CD14-positive monocyte (primary cell): ENCODE results near the gene MRM3. TPM values are rescaled to one million over a fixed set of nuclear protein-coding genes. Genes with fewer than 3 reads are reported as not detected.

ENCODE experiments used
- DNase-seq, 3 donors: peaks; one replicate each; pipeline ENCODE4 v3.0.0-alpha.2; 2011 to 2022
- H2AFZ ChIP-seq: 2 replicates; pipeline ENCODE4 v1.6.0; 2012; ENCODE audit warnings: mild to moderate bottlenecking, low read depth, low read length, inconsistent platforms; ENCODE audit not compliant: insufficient read depth, poor library complexity, severe bottlenecking
- H3K27ac ChIP-seq, 2 donors: 1 replicate in 1 of 2; 2 replicates in 1 of 2; pipeline ENCODE4 v1.5.1; 2012 to 2013; ENCODE audit warnings: low read length in 2 of 2, control low read depth in 1 of 2, inconsistent platforms in 1 of 2, low read depth in 1 of 2, mild to moderate bottlenecking in 1 of 2
- H3K27me3 ChIP-seq, 2 donors: one replicate each; pipeline versions ENCODE4 v1.6.0 to v1.6.1; 2011 to 2013; ENCODE audit warnings: low read length in 2 of 2; ENCODE audit not compliant: control insufficient read depth in 2 of 2, insufficient read depth in 2 of 2
- H3K36me3 ChIP-seq, 2 donors: replicated peaks in 1 of 2; 1 replicate in 1 of 2; 2 replicates in 1 of 2; pipeline versions ENCODE4 v1.5.1 to v1.6.1; 2012 to 2013; ENCODE audit warnings: low read length in 2 of 2, control low read depth in 1 of 2, inconsistent platforms in 1 of 2, mild to moderate bottlenecking in 1 of 2; ENCODE audit not compliant: insufficient read depth in 2 of 2, control insufficient read depth in 1 of 2
- H3K4me1 ChIP-seq, 2 donors: 1 replicate in 1 of 2; 2 replicates in 1 of 2; pipeline versions ENCODE4 v1.5.1 to v1.6.1; 2012 to 2013; ENCODE audit warnings: low read length in 2 of 2, control low read depth in 1 of 2, inconsistent platforms in 1 of 2, mild to moderate bottlenecking in 1 of 2, moderate library complexity in 1 of 2; ENCODE audit not compliant: insufficient read depth in 2 of 2, control insufficient read depth in 1 of 2
- H3K4me2 ChIP-seq: replicated peaks from 2 replicates; pipeline ENCODE3; 2012; ENCODE audit warnings: low read length, moderate library complexity, mild to moderate bottlenecking; ENCODE audit not compliant: poor library complexity, severe bottlenecking; ENCODE audit errors: extremely low read depth
- H3K4me3 ChIP-seq, 3 experiments: fragments of 200-600 bp in 1 of 3; sonication (generic) in 1 of 3; replicated peaks in 1 of 3; 1 replicate in 2 of 3; 2 replicates in 1 of 3; pipeline ENCODE4 v1.5.1; 2011 to 2013; ENCODE audit warnings: low read length in 3 of 3, mild to moderate bottlenecking in 3 of 3, control low read depth in 2 of 3, low read depth in 2 of 3, inconsistent platforms in 1 of 3, moderate library complexity in 1 of 3
- H3K79me2 ChIP-seq: 2 replicates; pipeline ENCODE4 v1.6.0; 2012; ENCODE audit warnings: mild to moderate bottlenecking, control low read depth, inconsistent platforms, low read length, moderate library complexity; ENCODE audit not compliant: insufficient read depth
- H3K9ac ChIP-seq: 2 replicates; pipeline ENCODE4 v1.6.0; 2017; ENCODE audit warnings: low read length, mild to moderate bottlenecking; ENCODE audit not compliant: insufficient read depth, poor library complexity, severe bottlenecking
- H3K9me3 ChIP-seq, 2 donors: replicated peaks in 1 of 2; 1 replicate in 1 of 2; 2 replicates in 1 of 2; pipeline versions ENCODE4 v1.5.1 to v1.6.1; 2012 to 2013; ENCODE audit warnings: low read length in 2 of 2, control low read depth in 1 of 2; ENCODE audit not compliant: control insufficient read depth in 1 of 2, insufficient read depth in 1 of 2
- H4K20me1 ChIP-seq: 2 replicates; pipeline ENCODE4 v1.6.0; 2012; ENCODE audit warnings: mild to moderate bottlenecking, low read length, control low read depth, moderate library complexity; ENCODE audit not compliant: insufficient read depth
- H3K27ac Mint-ChIP-seq, 7 donors: one replicate each; pipeline ENCODE4 v1.8.0; 2020; ENCODE audit warnings: mild to moderate bottlenecking in 7 of 7, mixed read lengths in 7 of 7, moderate library complexity in 6 of 7, inconsistent platforms in 2 of 7
- H3K27me3 Mint-ChIP-seq, 3 donors: one replicate each; pipeline ENCODE4 v1.8.0; 2021 to 2022; ENCODE audit warnings: low read depth in 3 of 3, mild to moderate bottlenecking in 3 of 3, mixed read lengths in 3 of 3, moderate library complexity in 3 of 3, inconsistent platforms in 1 of 3
- H3K36me3 Mint-ChIP-seq, 2 donors: one replicate each; pipeline ENCODE4 v1.8.0; 2020; ENCODE audit warnings: mixed read lengths in 2 of 2, inconsistent platforms in 1 of 2, mild to moderate bottlenecking in 1 of 2
- H3K4me1 Mint-ChIP-seq: one replicate; pipeline ENCODE4 v1.8.0; 2020; ENCODE audit warnings: mild to moderate bottlenecking, mixed read lengths
- H3K4me3 Mint-ChIP-seq, 2 donors: one replicate each; pipeline ENCODE4 v1.8.0; 2020; ENCODE audit warnings: mild to moderate bottlenecking in 2 of 2, mixed read lengths in 2 of 2, moderate library complexity in 1 of 2
- H3K9me3 Mint-ChIP-seq, 7 donors: one replicate each; pipeline ENCODE4 v1.8.0; 2020 to 2022; ENCODE audit warnings: mixed read lengths in 7 of 7, mild to moderate bottlenecking in 6 of 7, moderate library complexity in 6 of 7, inconsistent platforms in 2 of 7
- CTCF ChIP-seq: fragments of 200-600 bp; IDR thresholded peaks from one replicate; pipeline ENCODE4 v1.8.0; 2022; ENCODE audit warnings: antibody characterized with exemption, mild to moderate bottlenecking
- WGBS: methylation state at CpG from one replicate; pipeline ENCODE4 v1.1.5; 2013; ENCODE audit warnings: missing lambda C conversion rate; ENCODE audit not compliant: insufficient coverage; 5-methylcytosine and 5-hydroxymethylcytosine counted together
- intact Hi-C, 2 donors: fragments of 100-400 bp; cut with micrococcal nuclease; formaldehyde crosslinking; loops; one replicate each; pipeline versions ENCODE4 v1.15.0 to v1.15.1; 2023
- polyA plus RNA-seq, 3 donors: library from polyadenylated mRNA; depleted of rRNA in 1 of 3; unstranded in 2 of 3; stranded (reverse) in 1 of 3; fragments of 300-500 nt in 2 of 3; fragments of >200 nt in 1 of 3; fragmentation: Illumina TruSeq in 2 of 3; gene quantifications; 1 replicate in 2 of 3; 2 replicates in 1 of 3; pipeline ENCODE4 v1.2.3, GENCODE V29; 2012 to 2021

The MRM3 gene
- polyA plus RNA-seq, 3 donors = 9.3 to 15.4 (median 12.8) TPM

- peak overlapping the region; percentile 99 for H2AFZ ChIP-seq
- Mint-ChIP-seq H3K4me3 (peak overlapping the region; percentile 94 to 98), H3K4me1 (peaks cover 29% of the 10 kb centered on the region), H3K27ac (peak overlapping the region; percentile 89 to 97 (median 94)), H3K9me3 (peaks cover 0 to 3% (median 0%) of the 10 kb centered on the region in 7 donors), H3K36me3 (peaks cover 27 to 29% of the 10 kb centered on the region in 2 donors), H3K27me3 (peaks cover 0 to 7% (median 2%) of the 10 kb centered on the region in 3 donors)
- peak overlapping the region; percentile 89 for H3K9ac ChIP-seq
- intact Hi-C loops = loop anchor here (5.0 kb wide), 2 partner anchors 34 to 604 kb away; no protein-coding TSS in a partner anchor
- peak overlapping the region; percentile 50 to 84 for H3K27ac ChIP-seq
- H3K27me3 ChIP-seq = no peaks in the 10 kb centered on the region
- H3K4me3 ChIP-seq = peak overlapping the region; percentile 36 to 87 (median 62)
- H3K36me3 ChIP-seq = peaks cover 17 to 24% of the 10 kb centered on the region in 2 donors
- peak overlapping the region; percentile 98 for H3K4me2 ChIP-seq
- H3K9me3 ChIP-seq = no peaks in the 10 kb centered on the region
- H3K4me1 ChIP-seq = peaks cover 19 to 26% of the 10 kb centered on the region in 2 donors
- under 1% methylated on average over 46 of the region's 49 CpGs for WGBS
- TF ChIP-seq CTCF = no peak
- H4K20me1 ChIP-seq = peaks cover 5% of the 10 kb centered on the region
- peaks cover 43% of the 10 kb centered on the region for H3K79me2 ChIP-seq
- DNase-seq = peak; percentile 64 to 74 (median 66)
These were observed 30.7 kb upstream of the MRM3 start for GRCh38 chr17:751269-752001.

DNA sequence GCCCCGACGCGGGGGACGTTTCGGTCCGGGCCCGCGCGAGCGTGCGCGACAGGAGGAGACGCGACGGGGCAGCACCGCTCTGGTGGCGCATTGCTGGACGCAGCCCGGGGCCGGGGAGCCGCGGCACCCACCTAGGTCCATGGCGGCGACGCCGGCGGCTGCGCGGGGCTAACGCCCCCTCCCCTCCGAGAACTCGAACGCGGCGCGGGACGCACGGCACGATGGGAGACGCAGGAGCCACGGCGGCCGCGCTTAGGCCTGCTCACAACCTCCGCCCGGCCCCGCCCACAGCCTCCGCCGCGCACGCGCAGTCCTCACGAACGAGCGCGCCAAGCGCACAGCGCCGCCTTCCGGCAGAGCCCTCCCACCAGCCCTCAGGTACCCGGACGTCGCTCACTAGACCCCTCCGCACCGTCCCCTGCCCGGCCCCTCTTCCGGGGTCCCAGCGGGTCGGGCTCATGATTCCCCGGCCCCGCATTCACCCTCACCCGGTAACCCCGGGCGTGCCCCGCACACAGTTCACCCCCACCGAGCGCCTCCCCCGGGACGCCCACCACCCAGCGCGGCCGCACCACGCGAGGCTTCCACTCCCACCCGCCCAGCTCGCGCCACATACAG lies 30.0 kb upstream of the MRM3 start, which contains the start of gene GEMIN4:
TSS of gene GEMIN4 (minus strand) at position 263 of the 618 bp plus-strand sequence. CDS start at position 141, 122 bp downstream.
- peak within 1 kb of the TSS; percentile 89 for H3K9ac ChIP-seq
- Mint-ChIP-seq H3K27me3 (peaks cover 0 to 7% (median 2%) of the 10 kb centered on the region in 3 donors), H3K9me3 (peaks cover 0 to 3% (median 0%) of the 10 kb centered on the region in 7 donors), H3K36me3 (peaks cover 26 to 28% of the 10 kb centered on the region in 2 donors), H3K4me3 (peak within 1 kb of the TSS; percentile 94 to 98), H3K27ac (peak within 1 kb of the TSS; percentile 89 to 97 (median 94)), H3K4me1 (peaks cover 29% of the 10 kb centered on the region)
- H4K20me1 ChIP-seq = peaks cover 5% of the 10 kb centered on the region
- peaks cover 15 to 24% of the 10 kb centered on the region in 2 donors for H3K36me3 ChIP-seq
- intact Hi-C loops = loop anchor here (5.0 kb wide), 2 partner anchors 35 to 605 kb away; no protein-coding TSS in a partner anchor
- peak within 1 kb of the TSS; percentile 36 to 87 (median 62) for H3K4me3 ChIP-seq
- peak within 1 kb of the TSS; percentile 50 to 84 for H3K27ac ChIP-seq
- H3K27me3 ChIP-seq = no peaks in the 10 kb centered on the region
- peak; percentile 86 to 89 (median 87) for DNase-seq
- under 1% methylated on average over 71 of the region's 87 CpGs for whole genome bisulfite sequencing
- H3K4me2 ChIP-seq = peak within 1 kb of the TSS; percentile 98
- H2AFZ ChIP-seq = peak within 1 kb of the TSS; percentile 99
- H3K79me2 ChIP-seq = peaks cover 38% of the 10 kb centered on the region
- no peaks in the 10 kb centered on the region for H3K9me3 ChIP-seq
- peak; percentile 98 for TF ChIP-seq CTCF
- peaks cover 19 to 26% of the 10 kb centered on the region in 2 donors for H3K4me1 ChIP-seq
